Activated naive CD8-positive, alpha-beta T cell treated with anti-CD3 and anti-CD28 coated beads for 36 hours (primary cell): ENCODE measurements around the gene FSTL5. TPM values are rescaled to one million over a fixed set of nuclear protein-coding genes. Genes with fewer than 3 reads are reported as not detected.
"Not testable (repeated sequence)": the region's sequence is repeated elsewhere in the genome, so short reads cannot be mapped to it uniquely, and the experiment has no call there.

Experiments used
- DNase-seq: peaks from one replicate; pipeline ENCODE4 v3.0.0; 2021
- H3K27ac Mint-ChIP-seq: one replicate; pipeline ENCODE4 v1.8.0; 2022; ENCODE audit warnings: mild to moderate bottlenecking, moderate library complexity, mixed read lengths
- H3K27me3 Mint-ChIP-seq: one replicate; pipeline ENCODE4 v1.8.0; 2022; ENCODE audit warnings: mild to moderate bottlenecking, mixed read lengths
- H3K36me3 Mint-ChIP-seq: one replicate; pipeline ENCODE4 v1.8.0; 2021; ENCODE audit warnings: mild to moderate bottlenecking, mixed read lengths
- H3K4me1 Mint-ChIP-seq: one replicate; pipeline ENCODE4 v1.8.0; 2021; ENCODE audit warnings: mixed read lengths
- H3K4me3 Mint-ChIP-seq: one replicate; pipeline ENCODE4 v1.8.0; 2022; ENCODE audit warnings: mild to moderate bottlenecking, moderate library complexity, mixed read lengths
- H3K9me3 Mint-ChIP-seq: one replicate; pipeline ENCODE4 v1.8.0; 2022; ENCODE audit warnings: mixed read lengths
- total RNA-seq, 2 experiments: library from RNA; stranded (reverse); gene quantifications; one replicate each; pipeline ENCODE4 v1.2.3, GENCODE V29; 2021

FSTL5 gene
- total RNA-seq, 2 experiments from 2014 or later = not detected

DNA sequence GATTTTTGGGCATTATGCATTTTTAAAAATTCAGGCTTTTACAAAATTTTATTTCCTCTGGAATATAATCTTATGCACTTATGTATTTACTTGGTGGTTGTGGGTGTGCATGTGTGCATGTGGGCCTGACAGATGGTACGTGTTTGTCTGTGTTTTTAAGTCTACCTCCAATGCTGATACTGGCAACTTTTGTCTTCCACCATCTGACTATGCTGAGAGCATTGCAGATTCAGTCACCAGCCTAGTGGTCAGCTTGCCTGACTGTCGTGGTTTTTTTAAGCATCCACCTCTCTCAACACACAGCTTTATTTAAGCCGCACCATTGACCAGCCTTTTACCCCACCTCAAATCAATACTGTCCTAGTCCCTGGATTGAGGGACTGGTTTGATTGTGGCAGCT is 37.1 kb downstream of the FSTL5 start:
- no peaks in the 10 kb centered on the region for H3K4me1 Mint-ChIP-seq
- no peaks in the 10 kb centered on the region for H3K36me3 Mint-ChIP-seq
- no peak overlapping the region for H3K27ac Mint-ChIP-seq
- H3K27me3 Mint-ChIP-seq = no peaks in the 10 kb centered on the region
- no peaks in the 10 kb centered on the region for H3K9me3 Mint-ChIP-seq
- no peak overlapping the region for H3K4me3 Mint-ChIP-seq
- no peak for DNase-seq

DNA sequence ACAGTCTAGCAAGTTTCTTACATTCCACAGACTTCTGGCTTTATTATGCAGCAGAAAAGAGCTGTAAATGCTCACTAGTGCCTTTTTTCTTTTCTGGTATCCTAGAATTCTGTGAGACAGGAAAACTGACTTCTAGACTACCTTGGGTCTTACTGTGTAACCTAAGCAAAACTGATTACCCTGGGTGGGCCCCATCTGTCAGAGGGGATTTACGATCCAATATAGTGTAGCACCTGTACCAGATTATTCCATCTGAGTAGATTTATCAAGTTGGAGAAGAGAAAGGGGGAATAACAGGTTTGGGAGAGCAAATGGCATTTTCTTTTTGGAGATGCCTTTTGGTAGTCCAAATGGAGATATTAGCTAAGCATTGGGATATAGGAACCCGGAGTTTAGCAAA is 46.7 kb downstream of the FSTL5 start:
- H3K36me3 Mint-ChIP-seq = no peaks in the 10 kb centered on the region
- no peaks in the 10 kb centered on the region for H3K27me3 Mint-ChIP-seq
- H3K4me3 Mint-ChIP-seq = no peak overlapping the region
- no peaks in the 10 kb centered on the region for H3K9me3 Mint-ChIP-seq
- H3K4me1 Mint-ChIP-seq = no peaks in the 10 kb centered on the region
- DNase-seq = no peak
- H3K27ac Mint-ChIP-seq = no peak overlapping the region

DNA sequence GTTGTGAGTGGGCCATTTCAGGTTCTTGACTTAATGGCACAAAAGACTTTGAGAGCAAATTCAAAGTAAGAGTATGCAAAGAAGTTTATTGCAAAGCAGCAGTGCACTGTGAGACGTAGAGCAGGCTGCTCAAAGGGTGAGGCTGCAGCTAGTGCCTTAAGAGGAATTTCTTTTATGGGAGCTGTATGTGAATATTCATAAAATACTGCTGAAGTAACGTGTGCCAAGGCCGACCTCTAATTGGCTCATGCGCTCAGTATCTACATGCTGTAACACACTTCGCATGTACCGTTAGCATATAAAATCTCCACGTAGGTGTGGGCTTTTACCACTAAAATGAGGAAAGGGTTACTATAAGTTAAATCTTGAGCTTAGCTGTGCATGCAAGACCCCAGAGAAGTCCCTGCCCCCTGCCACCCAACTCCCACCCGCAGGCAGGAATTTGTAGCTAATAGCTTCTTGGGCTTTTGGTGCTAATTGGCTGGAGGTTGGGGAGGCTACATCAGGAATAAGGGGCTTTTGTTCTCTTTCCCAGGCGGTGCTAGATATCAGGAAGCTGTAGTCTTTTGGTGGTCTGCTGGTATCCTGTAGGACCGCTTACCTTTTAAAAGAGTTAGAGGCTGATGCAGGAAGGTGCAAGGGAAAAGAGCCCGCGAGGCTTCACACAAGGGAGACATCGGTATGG is 47.6 kb downstream of the FSTL5 start:
- Mint-ChIP-seq H3K27me3 (no peaks in the 10 kb centered on the region), H3K36me3 (no peaks in the 10 kb centered on the region), H3K4me1 (no peaks in the 10 kb centered on the region), H3K27ac (no peak overlapping the region), H3K4me3 (no peak overlapping the region), H3K9me3 (no peaks in the 10 kb centered on the region)
- no peak for DNase-seq

DNA sequence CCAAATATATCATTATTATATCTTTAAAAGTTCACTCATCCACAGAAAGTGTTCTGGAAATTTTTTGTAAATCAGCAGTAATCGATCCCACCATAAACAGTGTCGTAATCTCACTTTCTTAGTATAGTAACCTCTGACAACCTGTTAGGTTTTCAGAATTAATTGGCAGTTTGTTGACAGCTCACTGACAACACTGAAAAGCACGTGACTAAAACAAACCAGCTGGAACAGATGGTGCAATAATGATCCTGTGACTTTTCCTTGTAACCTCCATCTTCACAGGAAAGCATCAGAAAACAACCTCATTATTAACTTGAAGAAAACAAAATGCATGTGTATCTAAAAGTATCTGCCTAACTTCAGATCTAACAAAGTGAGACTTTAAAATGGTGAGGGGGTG is 48.5 kb downstream of the FSTL5 start:
- no peak for DNase-seq
- Mint-ChIP-seq H3K4me1 (no peaks in the 10 kb centered on the region), H3K9me3 (no peaks in the 10 kb centered on the region), H3K27ac (no peak overlapping the region), H3K36me3 (no peaks in the 10 kb centered on the region), H3K4me3 (no peak overlapping the region), H3K27me3 (no peaks in the 10 kb centered on the region)

DNA sequence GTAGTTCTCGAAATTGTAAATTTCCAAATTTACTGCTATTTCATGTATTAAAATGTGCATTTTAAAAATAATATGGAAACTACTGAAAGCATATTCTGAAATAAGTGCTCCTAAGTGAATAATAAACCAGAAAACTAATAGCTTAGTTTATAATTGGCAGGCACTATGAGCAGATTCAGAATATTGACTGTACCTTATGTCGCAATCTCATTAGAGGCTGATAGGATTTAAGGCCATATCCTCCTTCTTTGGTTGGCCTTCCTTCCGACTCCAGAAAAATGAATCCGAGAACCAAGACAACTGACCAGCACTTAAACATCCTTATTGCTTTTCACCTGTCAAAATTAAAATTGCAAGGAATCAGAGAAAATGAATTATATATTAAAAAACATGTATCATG is 52.7 kb downstream of the FSTL5 start:
- H3K4me1 Mint-ChIP-seq = no peaks in the 10 kb centered on the region

DNA sequence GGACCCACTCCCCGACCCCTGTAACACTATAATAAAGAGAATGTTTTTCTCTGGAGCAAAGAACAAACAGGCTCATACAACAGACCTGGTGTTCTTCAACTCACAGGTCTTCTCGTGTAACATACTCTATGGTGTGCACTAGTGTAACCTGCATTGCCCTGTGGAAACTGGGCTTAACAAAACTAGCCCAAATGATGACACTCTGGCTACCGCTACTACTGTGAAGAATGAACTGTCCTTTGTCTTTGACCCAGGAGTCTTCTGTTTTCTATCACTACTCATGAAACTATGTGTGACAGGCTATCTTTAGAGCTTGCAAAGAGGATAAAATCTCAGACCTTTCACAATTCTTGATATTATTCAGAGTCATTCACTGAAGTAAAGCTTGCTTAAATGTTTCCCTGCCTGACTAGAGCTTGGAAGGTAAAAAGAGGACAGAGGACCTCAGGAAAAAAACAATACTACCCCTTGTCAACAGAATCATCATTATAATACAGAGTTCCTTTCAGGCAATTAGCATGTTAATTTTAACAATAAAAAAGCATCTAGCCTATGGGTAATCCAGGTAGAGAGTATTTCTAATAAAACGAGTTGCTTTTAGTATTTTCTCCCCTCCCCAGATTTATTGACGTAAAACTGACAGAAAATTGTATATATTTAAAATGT is 59.2 kb downstream of the FSTL5 start:
- Mint-ChIP-seq H3K27ac (no peak overlapping the region), H3K27me3 (no peaks in the 10 kb centered on the region), H3K4me3 (no peak overlapping the region), H3K36me3 (no peaks in the 10 kb centered on the region), H3K4me1 (no peaks in the 10 kb centered on the region), H3K9me3 (peaks cover 4% of the 10 kb centered on the region)
- no peak for DNase-seq

More for the DNA sequence above, 52.7 kb downstream of the FSTL5 start:
- no peaks in the 10 kb centered on the region for H3K27me3 Mint-ChIP-seq
- no peak for DNase-seq
- no peak overlapping the region for H3K4me3 Mint-ChIP-seq
- no peak overlapping the region for H3K27ac Mint-ChIP-seq
- H3K9me3 Mint-ChIP-seq = no peaks in the 10 kb centered on the region
- H3K36me3 Mint-ChIP-seq = no peaks in the 10 kb centered on the region

DNA sequence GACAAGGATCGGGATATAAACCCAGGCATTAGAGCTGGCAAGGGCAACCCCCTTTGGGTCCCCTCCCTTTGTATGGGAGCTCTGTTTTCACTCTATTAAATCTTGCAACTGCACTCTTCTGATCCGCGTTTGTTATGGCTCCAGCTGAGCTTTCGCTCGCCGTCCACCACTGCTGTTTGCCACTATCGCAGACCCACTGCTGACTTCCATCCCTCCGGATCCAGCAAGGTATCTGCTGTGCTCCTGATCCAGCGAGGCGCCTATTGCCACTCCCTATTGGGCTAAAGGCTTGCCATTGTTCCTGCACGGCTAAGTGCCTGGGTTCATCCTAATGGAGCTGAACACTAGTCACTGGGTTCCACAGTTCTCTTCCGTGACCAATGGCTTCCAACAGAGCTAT is 59.9 kb downstream of the FSTL5 start:
- H3K36me3 Mint-ChIP-seq, H3K4me1 Mint-ChIP-seq, H3K27me3 Mint-ChIP-seq, DNase-seq, H3K9me3 Mint-ChIP-seq, H3K27ac Mint-ChIP-seq, H3K4me3 Mint-ChIP-seq: not testable (repeated sequence)

DNA sequence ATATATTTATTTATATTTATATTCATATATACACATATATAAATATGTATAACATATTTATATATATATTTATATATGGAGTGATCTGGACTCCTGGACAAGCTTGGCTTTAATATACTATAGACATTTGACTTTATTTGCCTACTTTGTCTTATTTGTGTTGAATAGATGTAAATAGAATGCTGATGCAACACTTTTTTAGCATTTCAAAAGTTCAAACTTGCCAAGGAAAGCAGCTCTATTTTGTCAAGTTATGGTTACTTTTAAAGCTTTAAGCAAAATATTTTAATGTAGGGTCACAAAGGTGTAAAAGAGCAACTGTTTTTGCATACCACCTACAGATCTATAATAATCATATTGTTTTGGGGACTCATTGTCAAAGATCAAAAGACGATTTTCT is 61.1 kb downstream of the FSTL5 start:
- no peak for DNase-seq
- Mint-ChIP-seq H3K4me3 (no peak overlapping the region), H3K27me3 (no peaks in the 10 kb centered on the region), H3K36me3 (no peaks in the 10 kb centered on the region), H3K4me1 (no peaks in the 10 kb centered on the region), H3K27ac (no peak overlapping the region), H3K9me3 (peaks cover 4% of the 10 kb centered on the region)

DNA sequence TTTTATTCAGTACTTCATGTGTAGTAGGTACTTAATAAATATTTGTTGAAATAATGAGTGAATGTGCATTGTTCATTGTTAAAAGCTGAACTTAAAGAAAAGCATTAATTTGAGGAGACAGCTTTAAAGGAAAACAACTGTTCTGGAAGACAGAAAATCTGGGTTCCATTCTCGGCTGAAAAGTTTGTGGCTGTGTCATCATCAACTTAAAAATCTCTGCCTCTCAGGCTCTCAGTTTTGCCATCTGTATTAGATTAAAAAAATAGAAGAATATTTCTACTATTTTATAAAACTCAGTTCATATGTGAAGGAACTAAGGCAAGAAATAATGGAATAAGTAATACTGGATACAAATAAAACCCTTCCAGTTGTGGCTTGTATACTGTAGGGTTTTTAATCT is 62.5 kb downstream of the FSTL5 start:
- Mint-ChIP-seq H3K36me3 (no peaks in the 10 kb centered on the region), H3K27me3 (no peaks in the 10 kb centered on the region), H3K4me3 (no peak overlapping the region), H3K4me1 (no peaks in the 10 kb centered on the region), H3K27ac (no peak overlapping the region), H3K9me3 (peaks cover 4% of the 10 kb centered on the region)
- DNase-seq = no peak

DNA sequence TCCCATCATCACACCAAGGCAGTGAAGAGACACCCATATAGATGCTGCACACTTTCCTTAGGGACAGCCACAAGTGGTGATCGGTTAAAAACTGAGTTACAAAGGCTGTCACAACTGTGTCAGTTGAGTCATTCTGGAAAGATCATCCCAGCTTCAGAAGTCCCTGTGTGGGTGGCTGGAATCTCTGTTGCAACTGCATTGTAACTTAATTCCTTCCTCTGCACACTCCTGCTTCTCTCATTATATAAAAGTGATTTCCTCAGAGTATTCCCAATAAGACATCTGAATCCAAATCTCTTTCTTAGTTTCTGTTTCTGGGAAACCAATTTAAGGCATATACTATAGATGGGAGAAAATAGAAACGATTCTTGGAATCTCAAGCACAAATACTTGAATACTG is 88.1 kb downstream of the FSTL5 start:
- no peak overlapping the region for H3K27ac Mint-ChIP-seq
- no peak overlapping the region for H3K4me3 Mint-ChIP-seq
- no peak for DNase-seq
- no peaks in the 10 kb centered on the region for H3K27me3 Mint-ChIP-seq
- no peaks in the 10 kb centered on the region for H3K9me3 Mint-ChIP-seq
- no peaks in the 10 kb centered on the region for H3K36me3 Mint-ChIP-seq
- H3K4me1 Mint-ChIP-seq = no peaks in the 10 kb centered on the region

DNA sequence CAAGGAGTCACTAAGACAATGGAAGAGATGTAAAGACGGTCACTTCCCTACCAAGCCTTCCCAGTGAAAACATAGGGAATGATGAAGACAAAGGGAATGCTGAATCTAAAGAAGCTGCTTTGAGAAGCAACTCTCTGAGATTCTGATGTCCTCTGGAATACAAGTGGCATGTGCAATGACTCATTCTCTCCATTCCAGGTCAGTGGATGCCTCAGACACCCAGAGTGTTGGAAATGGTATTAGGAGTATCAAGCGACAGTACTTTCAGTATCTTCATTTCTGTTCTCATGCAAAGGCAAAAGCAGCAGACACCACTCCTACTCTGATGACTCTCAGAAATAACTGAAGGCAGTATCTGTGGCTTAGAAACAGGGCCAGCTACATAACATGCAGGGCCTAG is 102.6 kb downstream of the FSTL5 start:
- Mint-ChIP-seq H3K27me3 (no peaks in the 10 kb centered on the region), H3K9me3 (peaks cover under 1% of the 10 kb centered on the region), H3K27ac (no peak overlapping the region), H3K4me1 (no peaks in the 10 kb centered on the region), H3K36me3 (no peaks in the 10 kb centered on the region), H3K4me3 (no peak overlapping the region)
- no peak for DNase-seq

DNA sequence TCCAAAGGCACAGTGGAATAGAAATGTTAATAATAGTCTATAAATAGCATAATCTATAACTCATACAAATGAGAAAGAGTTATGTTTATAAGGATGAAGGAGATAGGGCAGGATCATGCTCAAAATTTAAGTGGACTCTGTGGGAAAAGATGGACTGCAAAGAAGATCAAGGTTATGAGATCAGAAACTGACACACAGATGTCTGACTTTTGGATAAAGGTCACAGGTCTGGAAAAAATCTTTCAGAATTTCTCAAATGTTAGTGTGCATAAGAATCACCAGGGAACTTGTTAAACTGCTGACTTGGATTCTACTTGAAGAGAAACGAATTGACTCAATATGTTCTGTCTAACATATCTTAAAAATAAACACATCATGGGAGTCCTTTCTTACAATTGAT is 104.1 kb downstream of the FSTL5 start:
- H3K9me3 Mint-ChIP-seq = no peaks in the 10 kb centered on the region
- DNase-seq = no peak
- H3K27ac Mint-ChIP-seq = no peak overlapping the region
- H3K27me3 Mint-ChIP-seq = no peaks in the 10 kb centered on the region
- no peak overlapping the region for H3K4me3 Mint-ChIP-seq
- no peaks in the 10 kb centered on the region for H3K4me1 Mint-ChIP-seq
- H3K36me3 Mint-ChIP-seq = no peaks in the 10 kb centered on the region

DNA sequence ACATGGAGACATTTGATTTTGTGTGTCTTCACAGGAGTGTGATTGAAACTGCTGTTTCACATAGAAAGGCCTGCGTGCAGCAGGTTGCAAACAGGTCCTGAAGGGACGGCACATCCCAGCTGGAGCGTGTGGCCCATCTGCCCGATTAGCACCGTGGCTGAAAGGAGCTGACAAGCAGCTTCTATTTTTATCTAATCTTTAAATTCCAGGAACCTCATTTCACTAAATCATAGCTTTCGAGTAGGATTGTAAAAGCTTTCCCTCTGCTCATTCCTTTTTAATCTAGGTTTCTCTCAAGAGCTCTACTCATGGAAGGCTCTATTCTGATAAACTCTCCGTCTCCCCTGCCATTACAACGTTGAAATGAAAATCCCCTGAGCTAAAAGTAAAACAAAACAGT is 106.8 kb downstream of the FSTL5 start:
- H3K27me3 Mint-ChIP-seq = no peaks in the 10 kb centered on the region
- no peaks in the 10 kb centered on the region for H3K4me1 Mint-ChIP-seq
- no peak for DNase-seq
- H3K4me3 Mint-ChIP-seq = no peak overlapping the region
- no peaks in the 10 kb centered on the region for H3K36me3 Mint-ChIP-seq
- H3K27ac Mint-ChIP-seq = no peak overlapping the region
- no peaks in the 10 kb centered on the region for H3K9me3 Mint-ChIP-seq

DNA sequence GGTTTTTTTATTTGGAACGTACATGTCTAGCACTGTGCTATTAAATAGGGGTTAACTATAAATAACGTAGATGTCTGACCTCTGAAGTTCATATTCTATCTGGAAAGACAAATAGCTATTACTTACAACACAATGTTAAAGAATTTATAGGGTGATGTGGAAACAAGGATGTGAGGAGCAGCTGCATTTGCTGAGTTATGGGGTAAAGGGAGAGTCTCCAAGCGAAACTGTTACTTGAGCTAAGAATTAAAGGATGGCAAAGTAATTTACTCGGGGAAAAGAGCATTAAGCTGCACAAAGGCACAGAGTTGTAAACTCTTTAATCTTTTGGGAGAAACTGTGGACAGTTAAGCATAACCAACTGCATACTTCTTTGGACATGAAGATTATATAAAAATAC is 117.7 kb downstream of the FSTL5 start:
- no peak overlapping the region for H3K27ac Mint-ChIP-seq
- no peaks in the 10 kb centered on the region for H3K36me3 Mint-ChIP-seq
- no peak for DNase-seq
- no peaks in the 10 kb centered on the region for H3K9me3 Mint-ChIP-seq
- no peaks in the 10 kb centered on the region for H3K27me3 Mint-ChIP-seq
- H3K4me3 Mint-ChIP-seq = no peak overlapping the region
- no peaks in the 10 kb centered on the region for H3K4me1 Mint-ChIP-seq

DNA sequence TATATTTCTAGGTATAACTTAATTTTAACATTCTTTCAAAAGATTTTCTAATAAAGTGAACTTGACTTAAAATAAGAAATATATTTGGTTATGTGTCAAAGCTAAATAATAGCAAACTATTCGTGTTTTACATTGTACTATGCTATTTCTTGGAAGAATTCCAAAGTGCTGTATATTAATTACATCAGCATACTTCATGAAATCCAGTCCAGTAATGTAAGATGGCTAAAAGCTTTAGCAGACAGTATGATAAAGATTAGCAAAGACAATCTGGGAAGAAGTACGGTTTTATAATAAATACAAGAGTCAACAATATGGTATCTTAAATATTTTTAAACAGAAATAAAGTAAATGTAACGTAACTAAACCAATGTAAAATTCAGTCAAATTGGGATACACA is 125.7 kb downstream of the FSTL5 start:
- H3K4me3 Mint-ChIP-seq = no peak overlapping the region
- no peak overlapping the region for H3K27ac Mint-ChIP-seq
- H3K27me3 Mint-ChIP-seq = no peaks in the 10 kb centered on the region
- DNase-seq = no peak
- H3K4me1 Mint-ChIP-seq = no peaks in the 10 kb centered on the region
- peaks cover 1% of the 10 kb centered on the region for H3K9me3 Mint-ChIP-seq
- no peaks in the 10 kb centered on the region for H3K36me3 Mint-ChIP-seq

DNA sequence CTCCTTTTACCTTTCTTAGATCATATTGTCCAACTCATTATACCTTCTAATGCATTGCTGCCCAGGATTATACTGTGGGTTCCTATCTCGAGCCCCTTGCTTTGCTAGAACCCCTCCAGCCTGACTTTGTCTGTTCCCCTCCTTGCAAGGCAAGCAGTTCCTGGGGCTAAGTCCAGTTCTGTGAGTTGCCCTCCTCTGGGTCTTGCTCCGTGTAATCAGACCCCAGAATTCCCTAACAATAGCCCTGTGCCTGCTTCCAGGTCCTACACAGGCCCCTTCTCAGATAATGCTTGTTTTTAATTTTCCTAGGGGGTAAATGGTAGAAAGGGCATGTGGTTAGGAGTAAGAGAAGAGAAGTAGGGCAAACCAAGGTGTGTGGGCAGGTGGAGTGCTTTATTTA is 145.9 kb downstream of the FSTL5 start:
- Mint-ChIP-seq H3K4me1 (no peaks in the 10 kb centered on the region), H3K4me3 (no peak overlapping the region), H3K36me3 (no peaks in the 10 kb centered on the region), H3K27ac (no peak overlapping the region), H3K9me3 (peaks cover 7% of the 10 kb centered on the region), H3K27me3 (no peaks in the 10 kb centered on the region)
- DNase-seq = no peak
